Effector CD8-positive, alpha-beta T cell (primary cell): ENCODE results near the gene CRB2.

Source experiments
- DNase-seq: peaks from one replicate; lab custom pipeline; 2025; lab: John Stamatoyannopoulos, UW

Gene CRB2

GRCh38 chr9:123402981-123403509, 47.0 kb downstream of the CRB2 start:
- DNase-seq, result no peak

- DNase-seq, result no peak
These were observed 50.0 kb downstream of the CRB2 start for GRCh38 chr9:123406016-123406415.

GRCh38 chr9:123406691-123407216, 50.8 kb downstream of the CRB2 start:
- no peak for DNase-seq

DNA sequence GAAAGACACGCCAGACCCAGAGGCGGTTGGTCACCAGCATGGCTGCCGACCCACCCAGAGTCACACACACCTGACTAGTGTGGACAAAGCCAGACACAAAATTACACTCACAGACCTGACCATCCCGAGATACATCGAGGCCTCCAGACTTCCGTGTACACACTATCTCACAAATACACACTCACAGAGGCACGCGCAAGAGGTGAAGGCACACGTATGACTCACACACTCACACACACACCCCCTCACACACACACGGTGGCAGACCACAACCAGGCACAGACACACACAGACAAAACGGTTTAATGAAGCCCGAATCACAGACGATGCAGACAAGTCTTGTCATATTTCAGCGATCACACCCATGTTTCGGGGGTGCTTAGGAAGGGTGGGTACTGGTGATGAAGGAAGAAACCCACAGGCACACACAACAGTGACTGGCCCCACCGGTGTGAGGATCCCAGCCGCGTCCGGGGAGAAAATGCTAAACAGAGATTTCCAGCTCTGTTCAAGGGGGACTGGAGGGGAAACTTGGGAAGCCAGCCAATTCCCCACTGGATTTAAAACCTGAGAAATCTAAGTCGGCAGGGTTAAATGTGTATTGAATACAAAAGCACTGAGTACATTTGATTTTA, 51.3 kb downstream of the CRB2 start:
- no peak for DNase-seq

DNA sequence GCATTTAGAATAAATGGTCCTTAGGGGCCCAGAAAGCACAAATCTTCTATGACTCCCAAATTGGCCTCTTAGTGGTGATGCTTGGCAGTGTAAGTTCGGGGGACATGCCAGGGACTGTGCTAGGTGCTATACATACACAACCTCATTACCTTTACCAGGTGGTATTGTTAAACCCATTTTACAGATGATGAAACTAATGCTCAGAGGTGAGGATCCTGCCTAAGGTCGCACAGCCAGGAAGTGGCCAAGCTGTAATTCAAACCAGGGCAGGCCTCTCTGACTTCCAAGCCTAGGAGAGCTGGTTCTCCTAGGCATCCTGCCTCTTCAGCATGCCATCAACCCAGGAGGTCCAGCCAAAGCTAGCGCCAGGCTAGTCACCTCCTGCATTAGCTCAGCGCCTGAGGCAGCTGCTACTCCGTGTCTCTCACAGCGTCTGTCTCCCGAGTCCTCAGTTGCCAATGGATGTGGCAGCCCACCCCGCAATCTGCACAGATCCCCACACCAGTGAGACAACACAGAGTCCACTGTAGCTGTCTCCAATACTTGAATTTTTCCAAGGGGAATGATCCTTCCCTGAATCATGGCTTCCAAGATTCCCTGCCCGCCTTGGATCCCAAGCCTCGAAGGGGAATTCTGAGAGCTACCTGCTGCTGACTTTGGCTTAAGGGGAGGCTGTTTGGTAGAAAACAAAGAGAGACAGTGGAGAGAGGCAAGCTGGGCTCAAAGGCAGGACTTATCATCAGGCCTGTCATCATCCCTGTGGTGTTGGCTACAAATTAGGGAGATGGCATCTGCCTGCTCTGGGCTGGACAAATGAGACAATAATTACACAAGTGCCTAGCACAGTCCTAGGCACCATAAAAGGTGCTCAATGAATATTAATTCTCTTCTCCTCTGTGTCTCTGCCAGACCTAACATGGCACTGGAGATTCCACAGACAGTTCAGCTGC, 52.6 kb downstream of the CRB2 start:
- no peak for DNase-seq

GRCh38 chr9:123410281-123410910, 54.4 kb downstream of the CRB2 start:
- no peak for DNase-seq

GRCh38 chr9:123411191-123411590, 55.2 kb downstream of the CRB2 start:
- no peak for DNase-seq

- DNase-seq, result no peak
These were observed 55.6 kb downstream of the CRB2 start for GRCh38 chr9:123411636-123412035.

GRCh38 chr9:123412171-123412820, 56.3 kb downstream of the CRB2 start:
- no peak for DNase-seq

DNA sequence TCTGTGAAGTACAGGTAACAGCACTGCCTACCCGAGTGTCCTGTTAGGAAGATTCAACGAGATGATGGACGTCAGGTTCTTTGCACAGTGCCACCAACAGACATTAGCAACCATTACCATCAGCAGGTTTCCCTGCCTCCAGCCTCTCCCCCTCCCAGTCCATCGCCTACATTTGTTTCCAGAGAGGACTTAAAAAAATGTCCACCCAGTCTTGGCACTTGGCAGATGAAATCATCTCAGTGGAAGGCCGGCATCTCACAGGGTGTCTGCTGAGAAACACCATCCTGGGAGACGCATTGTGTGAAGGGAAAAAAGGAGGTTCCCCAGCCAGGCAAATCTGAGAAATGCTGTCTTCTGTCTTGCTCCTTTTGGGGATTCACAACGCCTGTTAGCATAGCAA, 58.2 kb downstream of the CRB2 start:
- DNase-seq, result no peak

DNA sequence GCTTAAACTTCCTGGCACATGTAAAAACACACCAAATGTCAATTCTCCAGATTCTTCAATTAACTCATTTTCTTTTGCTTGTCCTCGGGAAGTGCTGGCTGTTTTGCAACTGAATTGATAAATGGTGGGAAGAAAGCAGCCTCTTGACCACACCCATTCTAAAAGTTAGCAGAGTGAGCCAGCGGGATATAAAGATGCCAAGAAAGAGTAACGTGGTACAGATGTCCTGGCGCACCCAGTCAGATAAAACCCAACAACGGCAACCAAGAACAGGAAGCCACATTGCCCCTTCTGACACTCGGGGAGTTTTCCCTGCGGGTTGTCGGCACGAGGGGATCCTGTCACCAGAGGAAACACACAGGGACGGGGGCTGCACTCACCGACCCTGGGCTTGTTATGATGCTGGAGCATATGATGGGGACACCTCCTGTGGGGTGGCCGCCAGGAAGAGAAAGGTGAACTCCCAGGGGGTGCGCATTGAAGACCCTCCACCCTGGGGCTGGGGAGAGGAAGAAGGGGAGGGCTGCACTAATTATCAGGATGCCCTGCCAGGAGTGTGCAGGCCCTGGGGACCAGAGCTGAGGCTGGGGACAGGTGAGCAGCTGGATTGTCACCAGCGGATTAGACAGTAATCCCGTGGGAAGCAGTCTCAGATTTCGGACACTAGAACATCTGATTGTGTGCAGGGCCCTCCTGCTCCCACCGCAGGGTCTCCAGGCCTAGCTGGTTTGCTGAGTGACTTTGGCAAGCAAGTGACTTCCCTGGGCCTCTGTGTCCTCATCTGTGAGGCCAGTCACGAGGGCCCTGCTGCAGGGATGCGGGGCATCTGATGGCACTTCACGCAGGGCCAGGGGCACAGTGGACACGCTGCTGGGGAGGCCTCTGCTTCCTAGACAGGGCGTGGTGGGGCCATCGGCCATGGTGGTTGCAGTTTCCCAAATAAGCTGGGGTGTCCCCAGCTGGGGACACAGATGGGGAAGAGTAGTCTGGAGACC, 59.2 kb downstream of the CRB2 start:
- DNase-seq, result no peak

GRCh38 chr9:123416176-123416575, 60.2 kb downstream of the CRB2 start:
- no peak for DNase-seq

GRCh38 chr9:123417289-123418051, 61.5 kb downstream of the CRB2 start:
- DNase-seq, result no peak

GRCh38 chr9:123418052-123418430, 62.0 kb downstream of the CRB2 start:
- no peak for DNase-seq

GRCh38 chr9:123418506-123418905, 62.5 kb downstream of the CRB2 start:
- DNase-seq, result no peak

- DNase-seq, result no peak
These were observed 63.1 kb downstream of the CRB2 start for GRCh38 chr9:123419091-123419490.

DNA sequence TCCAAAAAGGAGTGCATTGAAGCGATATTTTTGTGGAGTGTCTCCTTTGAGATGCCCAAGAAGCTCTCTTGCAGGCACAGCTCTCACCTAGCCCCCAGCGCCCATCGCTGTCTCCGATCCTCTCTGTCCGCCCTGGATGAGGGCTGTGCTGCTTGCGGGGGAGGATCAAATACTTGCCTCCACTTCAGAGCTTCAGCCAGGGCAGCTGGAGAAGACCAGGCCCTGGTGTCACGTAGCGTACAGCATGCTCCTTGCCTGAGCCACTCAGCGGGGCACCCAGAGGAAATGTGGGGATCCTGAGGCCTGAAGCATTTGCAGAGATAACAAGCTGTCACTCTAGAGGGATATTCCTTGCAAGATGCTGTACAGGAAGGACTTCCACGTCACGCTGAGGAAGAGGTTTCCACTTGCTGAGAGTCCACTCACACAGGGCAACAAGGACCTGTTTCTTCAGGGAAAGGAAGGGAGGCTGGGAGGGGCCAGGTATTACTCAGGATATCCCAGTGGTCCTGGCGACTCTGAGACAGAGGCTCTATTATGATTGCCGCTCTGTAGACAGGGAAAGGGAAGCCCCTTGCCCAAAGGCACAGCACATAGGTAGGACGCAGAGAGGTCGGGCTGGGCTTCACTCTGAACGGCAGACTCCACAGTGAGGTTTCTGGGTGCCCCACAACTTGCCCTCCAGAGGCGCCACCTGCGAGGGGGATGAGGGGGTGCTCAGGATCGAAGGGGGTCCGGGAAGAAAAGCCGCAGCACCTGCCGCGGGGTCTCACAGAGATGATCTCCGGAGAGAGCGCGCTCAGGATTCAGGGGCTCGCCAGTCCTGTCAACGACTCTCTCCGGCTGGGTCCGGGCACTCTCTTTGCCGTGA, 64.0 kb downstream of the CRB2 start:
- no peak for DNase-seq

- no peak for DNase-seq
These were observed 64.7 kb downstream of the CRB2 start for GRCh38 chr9:123420592-123421111.

DNA sequence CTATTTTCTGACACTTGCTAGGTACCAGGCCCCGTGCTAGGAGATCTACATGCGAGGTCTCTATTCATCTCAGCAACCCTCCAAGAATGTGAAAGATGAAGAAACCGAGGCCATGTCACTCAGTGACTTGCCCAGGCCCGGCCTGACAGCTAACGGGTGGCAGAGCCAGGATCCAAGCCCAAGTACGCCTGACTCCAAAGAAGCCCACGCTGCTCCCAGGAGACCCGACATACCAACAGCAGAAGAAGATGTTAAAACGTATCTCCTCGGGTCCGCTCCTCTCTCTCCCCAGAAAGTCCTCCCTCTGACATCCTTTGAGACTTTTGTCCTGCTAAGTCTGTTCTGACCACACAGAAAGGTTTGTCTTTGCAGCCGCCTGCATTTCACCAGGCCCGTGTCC, 65.2 kb downstream of the CRB2 start:
- no peak for DNase-seq
